ENCODE data around the gene AFAP1L1.

AFAP1L1 gene

DNA sequence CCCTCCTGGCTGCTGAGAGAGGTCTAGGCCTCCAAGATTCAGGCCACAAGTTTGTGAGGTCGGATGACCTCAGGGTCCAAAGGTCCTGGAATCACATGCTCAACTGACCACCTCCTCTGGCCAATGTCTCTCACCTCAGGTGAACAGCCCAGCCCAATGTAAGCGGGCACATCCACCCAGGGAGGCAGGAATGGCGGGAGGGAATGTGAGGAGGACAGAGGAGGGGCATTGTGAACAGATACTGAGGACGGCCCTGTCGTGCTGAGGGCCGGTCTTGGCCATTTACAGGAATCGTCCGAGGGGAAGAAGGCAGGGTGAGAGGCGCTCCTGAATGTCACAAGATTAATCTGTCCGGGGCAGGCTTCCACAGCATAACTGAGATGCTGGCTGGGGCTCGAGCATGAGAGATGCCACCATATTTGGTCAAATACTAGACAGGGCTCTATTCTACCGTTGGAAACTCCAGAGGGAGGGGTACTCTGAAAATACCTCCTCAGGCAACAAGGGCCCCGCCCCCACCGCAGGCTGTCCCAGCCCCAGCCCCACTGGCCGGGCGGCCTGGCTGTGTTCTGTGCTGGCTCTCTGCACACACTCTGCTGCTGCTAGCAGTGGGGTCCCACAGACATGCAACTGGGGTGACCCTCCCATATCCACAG lies 108.9 kb downstream of the AFAP1L1 start:
- Histone ChIP-seq H3K4me3 (ENCODE audit: low read depth, low read length) (no peak overlapping the region), H3K9me3 (no peaks in the 10 kb centered on the region), H3K27me3 (no peaks in the 10 kb centered on the region), H3K36me3 (no peaks in the 10 kb centered on the region), H3K4me1 (peaks cover 15% of the 10 kb centered on the region)
- TF ChIP-seq, protein P1, sequence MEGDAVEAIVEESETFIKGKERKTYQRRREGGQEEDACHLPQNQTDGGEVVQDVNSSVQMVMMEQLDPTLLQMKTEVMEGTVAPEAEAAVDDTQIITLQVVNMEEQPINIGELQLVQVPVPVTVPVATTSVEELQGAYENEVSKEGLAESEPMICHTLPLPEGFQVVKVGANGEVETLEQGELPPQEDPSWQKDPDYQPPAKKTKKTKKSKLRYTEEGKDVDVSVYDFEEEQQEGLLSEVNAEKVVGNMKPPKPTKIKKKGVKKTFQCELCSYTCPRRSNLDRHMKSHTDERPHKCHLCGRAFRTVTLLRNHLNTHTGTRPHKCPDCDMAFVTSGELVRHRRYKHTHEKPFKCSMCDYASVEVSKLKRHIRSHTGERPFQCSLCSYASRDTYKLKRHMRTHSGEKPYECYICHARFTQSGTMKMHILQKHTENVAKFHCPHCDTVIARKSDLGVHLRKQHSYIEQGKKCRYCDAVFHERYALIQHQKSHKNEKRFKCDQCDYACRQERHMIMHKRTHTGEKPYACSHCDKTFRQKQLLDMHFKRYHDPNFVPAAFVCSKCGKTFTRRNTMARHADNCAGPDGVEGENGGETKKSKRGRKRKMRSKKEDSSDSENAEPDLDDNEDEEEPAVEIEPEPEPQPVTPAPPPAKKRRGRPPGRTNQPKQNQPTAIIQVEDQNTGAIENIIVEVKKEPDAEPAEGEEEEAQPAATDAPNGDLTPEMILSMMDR (IDR thresholded peaks at IDR 0.05; ENCODE audit: low read depth, low read length): no peak
- DNase-seq: no peak

DNA sequence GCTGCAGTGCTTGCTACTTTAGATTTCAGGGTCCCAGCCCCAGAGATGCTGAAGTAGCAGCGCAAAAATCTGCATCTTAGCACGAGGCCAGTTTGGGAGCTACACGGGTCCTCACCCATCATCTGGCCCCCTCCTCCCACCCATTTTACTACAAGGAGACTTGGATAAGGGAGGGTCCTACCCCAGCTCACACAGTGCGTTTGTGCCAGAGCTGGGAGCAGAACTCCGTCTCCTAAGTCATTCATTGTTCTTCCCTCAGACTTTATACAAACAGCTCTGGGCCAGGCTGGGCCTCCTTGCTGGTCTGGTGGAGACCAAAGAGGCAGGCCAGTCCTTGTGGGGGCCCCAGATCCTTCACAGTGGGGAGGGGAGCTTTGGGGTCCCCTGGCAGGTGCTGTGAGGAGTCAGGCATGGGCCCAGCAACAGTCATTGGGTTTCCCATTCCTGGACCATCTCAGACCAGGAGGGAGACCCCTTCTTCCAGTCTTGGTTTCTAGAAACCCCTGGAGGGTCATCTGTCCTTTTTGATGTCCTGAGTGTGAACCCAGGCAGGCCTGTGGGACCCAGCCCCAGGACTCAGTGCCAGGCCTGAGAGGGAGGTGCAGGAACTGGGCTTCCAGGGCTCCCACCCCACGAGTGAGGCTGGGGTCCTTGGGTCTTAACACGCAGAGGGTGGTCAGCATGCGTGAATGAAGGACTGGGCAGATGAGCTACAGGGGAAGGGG lies 109.8 kb downstream of the AFAP1L1 start:
- TF ChIP-seq, protein P1 (IDR thresholded peaks at IDR 0.05; ENCODE audit: low read depth, low read length): no peak
- Histone ChIP-seq H3K27me3 (no peaks in the 10 kb centered on the region), H3K4me3 (ENCODE audit: low read depth, low read length) (no peak overlapping the region), H3K36me3 (no peaks in the 10 kb centered on the region), H3K4me1 (peaks cover 22% of the 10 kb centered on the region), H3K9me3 (no peaks in the 10 kb centered on the region)
- DNase-seq: no peak

DNA sequence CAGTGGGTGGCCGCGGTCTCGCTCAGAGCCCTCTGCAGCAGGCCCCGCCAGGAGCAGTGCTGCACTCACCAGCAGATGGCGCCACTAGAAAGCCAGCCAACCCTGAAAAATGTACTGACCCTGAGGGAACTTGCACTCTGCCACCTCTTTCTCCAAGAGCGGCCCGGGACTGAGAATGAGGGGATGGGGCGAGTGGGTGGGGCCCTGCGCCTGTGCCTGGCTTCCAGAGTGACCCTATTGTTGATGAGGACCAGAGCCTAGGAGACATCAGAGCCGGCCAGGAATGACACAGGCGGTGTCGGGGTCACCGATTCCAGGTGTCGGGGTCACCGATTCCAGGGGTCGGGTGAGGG lies 110.3 kb downstream of the AFAP1L1 start:
- no peak overlapping the region for H3K4me3 ChIP-seq (ENCODE audit: low read depth, low read length)
- peaks cover 22% of the 10 kb centered on the region for H3K4me1 ChIP-seq

DNA sequence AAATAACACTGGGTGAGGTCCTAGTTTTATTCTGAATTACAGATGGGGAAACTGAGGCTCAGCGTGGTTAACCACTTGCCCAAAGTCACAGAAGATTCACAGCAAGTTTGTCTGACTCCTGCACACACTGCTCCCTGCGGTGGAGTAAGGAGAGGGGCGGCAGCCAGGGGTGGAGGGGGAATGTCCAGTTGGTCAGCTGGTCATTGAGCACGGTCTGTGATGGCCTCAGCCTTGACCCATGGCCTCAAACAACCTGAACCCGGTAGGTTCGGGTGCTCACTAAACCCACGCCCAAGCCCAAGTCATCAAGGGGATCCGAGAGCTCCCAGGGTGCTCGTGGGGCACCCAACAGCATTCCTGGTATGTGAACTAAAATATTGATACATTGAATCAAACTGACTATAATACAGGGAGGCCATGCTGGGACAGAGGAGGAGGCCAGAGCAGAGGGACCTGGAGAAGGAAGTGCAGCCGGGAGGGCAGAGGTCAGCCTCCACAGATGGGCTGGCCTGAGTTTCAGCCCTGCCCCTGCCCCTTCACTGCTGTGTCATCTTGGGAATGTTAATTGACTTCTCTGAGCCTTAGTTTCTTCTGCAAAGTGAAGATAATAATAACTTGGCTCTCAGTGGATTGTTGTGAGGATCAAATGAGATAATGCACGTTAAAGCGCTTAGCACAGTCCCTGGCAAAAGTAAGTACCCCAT lies 111.0 kb downstream of the AFAP1L1 start:
- no peak overlapping the region for H3K4me3 ChIP-seq (ENCODE audit: low read depth, low read length)
- H3K36me3 ChIP-seq: no peaks in the 10 kb centered on the region
- H3K27me3 ChIP-seq: no peaks in the 10 kb centered on the region
- peaks cover 22% of the 10 kb centered on the region for H3K4me1 ChIP-seq
- DNase-seq: no peak
- H3K9me3 ChIP-seq: no peaks in the 10 kb centered on the region
- TF ChIP-seq, protein P1 (IDR thresholded peaks at IDR 0.05; ENCODE audit: low read depth, low read length): no peak

More for the DNA sequence above, 110.3 kb downstream of the AFAP1L1 start:
- Histone ChIP-seq H3K36me3 (no peaks in the 10 kb centered on the region), H3K9me3 (no peaks in the 10 kb centered on the region), H3K27me3 (no peaks in the 10 kb centered on the region)
- TF ChIP-seq, protein P1 (IDR thresholded peaks at IDR 0.05; ENCODE audit: low read depth, low read length): peak; percentile 94
- DNase-seq: peak; percentile 85

DNA sequence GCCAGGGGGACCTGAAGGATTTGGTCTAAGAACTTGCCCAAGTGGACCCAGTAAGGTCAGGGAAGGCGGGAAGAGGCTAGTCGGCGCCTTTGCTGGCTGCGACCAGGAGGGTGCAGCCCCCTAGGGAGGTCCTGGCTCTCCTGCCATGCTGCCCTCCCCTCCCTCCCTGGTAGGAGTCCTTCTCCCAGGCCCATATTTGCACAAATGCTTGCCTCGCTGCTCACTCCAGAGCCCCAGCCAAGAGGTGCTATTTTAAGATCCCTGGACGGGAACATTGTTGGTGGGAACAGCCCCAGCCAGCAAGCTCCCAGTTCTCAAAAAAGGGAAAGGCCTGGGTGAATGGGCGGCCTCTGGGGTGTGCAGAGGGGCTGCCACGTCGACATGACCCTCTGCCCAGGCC lies 111.7 kb downstream of the AFAP1L1 start:
- Histone ChIP-seq H3K4me3 (ENCODE audit: low read depth, low read length) (no peak overlapping the region), H3K4me1 (peaks cover 22% of the 10 kb centered on the region), H3K27me3 (no peaks in the 10 kb centered on the region), H3K36me3 (no peaks in the 10 kb centered on the region), H3K9me3 (no peaks in the 10 kb centered on the region)
- TF ChIP-seq, protein P1 (IDR thresholded peaks at IDR 0.05; ENCODE audit: low read depth, low read length): no peak
- no peak for DNase-seq
